Fibroblast of pulmonary artery (primary cell): Measurements from ENCODE around the gene FIS1.
A peak's percentile ranks its signal among the peaks of the same experiment; 100 is the strongest.

Experiments
- DNase-seq: peaks from one replicate; pipeline ENCODE4 v3.0.0-alpha.2; 2010; ENCODE audit warnings: low read depth
- H3K4me3 ChIP-seq: replicated peaks from 2 replicates; pipeline ENCODE4 v1.5.1; 2011; ENCODE audit warnings: low read depth, mild to moderate bottlenecking, control low read depth, low read length, moderate library complexity
- TF ChIP-seq, protein P1 (sequence below): IDR thresholded peaks from 2 replicates; pipeline ENCODE4 v1.5.1; 2011; ENCODE audit warnings: mild to moderate bottlenecking, control low read depth, low read length, inconsistent platforms; ENCODE audit errors: missing control alignments

The FIS1 gene

DNA sequence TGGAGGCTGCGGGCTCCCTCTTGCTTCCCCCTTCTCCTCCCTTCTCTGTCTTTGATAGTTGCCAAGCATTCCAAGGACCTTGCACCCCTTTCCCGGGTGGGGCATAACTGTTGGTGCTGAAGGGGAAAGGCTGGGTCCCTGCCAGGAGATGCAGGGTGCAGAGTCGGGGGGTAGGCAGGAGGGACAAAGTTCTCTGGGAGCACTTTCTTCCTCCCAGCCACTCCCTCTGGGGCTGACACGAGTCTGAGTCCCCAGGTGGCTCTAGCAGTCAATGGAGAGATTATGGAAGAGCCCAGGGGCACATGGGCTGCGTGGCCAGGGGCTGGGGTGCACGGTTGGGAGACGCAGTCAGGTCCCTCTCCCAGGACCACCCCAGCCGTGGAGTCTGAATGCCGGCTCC is 9.4 kb downstream of the FIS1 start:
- TF ChIP-seq, protein P1, sequence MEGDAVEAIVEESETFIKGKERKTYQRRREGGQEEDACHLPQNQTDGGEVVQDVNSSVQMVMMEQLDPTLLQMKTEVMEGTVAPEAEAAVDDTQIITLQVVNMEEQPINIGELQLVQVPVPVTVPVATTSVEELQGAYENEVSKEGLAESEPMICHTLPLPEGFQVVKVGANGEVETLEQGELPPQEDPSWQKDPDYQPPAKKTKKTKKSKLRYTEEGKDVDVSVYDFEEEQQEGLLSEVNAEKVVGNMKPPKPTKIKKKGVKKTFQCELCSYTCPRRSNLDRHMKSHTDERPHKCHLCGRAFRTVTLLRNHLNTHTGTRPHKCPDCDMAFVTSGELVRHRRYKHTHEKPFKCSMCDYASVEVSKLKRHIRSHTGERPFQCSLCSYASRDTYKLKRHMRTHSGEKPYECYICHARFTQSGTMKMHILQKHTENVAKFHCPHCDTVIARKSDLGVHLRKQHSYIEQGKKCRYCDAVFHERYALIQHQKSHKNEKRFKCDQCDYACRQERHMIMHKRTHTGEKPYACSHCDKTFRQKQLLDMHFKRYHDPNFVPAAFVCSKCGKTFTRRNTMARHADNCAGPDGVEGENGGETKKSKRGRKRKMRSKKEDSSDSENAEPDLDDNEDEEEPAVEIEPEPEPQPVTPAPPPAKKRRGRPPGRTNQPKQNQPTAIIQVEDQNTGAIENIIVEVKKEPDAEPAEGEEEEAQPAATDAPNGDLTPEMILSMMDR, result no peak
- H3K4me3 ChIP-seq, result no peak overlapping the region
- DNase-seq, result no peak

DNA sequence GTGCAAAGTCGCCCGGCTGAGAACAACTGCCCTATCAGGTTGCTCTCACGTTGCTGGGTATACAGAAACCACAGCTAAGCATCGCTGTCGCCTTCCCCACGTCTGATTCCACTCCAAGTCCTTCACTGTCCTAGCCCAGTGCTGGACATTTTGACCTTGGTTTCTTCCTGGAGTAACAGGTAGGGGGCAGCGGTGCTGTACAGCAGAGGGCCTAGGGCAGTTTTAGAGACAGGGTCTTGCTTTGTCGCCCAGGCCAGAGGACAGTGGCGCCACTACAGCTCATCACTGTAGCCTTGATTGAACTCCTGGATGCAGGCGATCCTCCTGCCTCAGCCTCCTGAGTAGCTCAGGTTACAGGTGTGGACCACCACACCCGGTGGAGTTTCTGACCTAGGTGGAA is 9.8 kb downstream of the FIS1 start:
- no peak overlapping the region for H3K4me3 ChIP-seq
- no peak for DNase-seq
- TF ChIP-seq, protein P1, result peak; percentile 38

DNA sequence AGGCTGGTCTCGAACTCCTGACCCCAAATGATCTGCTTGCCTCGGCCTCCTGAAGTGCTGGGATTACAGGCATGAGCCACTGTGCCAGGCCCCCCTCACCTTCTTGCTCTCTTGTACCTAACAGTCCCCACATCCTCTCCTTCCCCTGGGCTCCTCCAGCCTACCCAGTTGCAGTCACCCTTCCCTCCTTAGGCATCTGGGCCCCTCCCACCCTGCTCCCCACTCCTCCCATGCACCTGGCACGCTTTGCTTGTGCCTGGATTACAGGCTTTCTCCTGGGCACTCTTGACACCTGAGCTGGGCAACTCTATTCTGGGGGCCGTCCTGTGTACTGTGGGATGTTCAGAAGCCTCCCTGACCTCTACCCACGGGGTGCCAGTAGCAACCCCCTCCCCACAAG is 10.2 kb downstream of the FIS1 start:
- TF ChIP-seq, protein P1, result no peak
- H3K4me3 ChIP-seq, result no peak overlapping the region
- no peak for DNase-seq

DNA sequence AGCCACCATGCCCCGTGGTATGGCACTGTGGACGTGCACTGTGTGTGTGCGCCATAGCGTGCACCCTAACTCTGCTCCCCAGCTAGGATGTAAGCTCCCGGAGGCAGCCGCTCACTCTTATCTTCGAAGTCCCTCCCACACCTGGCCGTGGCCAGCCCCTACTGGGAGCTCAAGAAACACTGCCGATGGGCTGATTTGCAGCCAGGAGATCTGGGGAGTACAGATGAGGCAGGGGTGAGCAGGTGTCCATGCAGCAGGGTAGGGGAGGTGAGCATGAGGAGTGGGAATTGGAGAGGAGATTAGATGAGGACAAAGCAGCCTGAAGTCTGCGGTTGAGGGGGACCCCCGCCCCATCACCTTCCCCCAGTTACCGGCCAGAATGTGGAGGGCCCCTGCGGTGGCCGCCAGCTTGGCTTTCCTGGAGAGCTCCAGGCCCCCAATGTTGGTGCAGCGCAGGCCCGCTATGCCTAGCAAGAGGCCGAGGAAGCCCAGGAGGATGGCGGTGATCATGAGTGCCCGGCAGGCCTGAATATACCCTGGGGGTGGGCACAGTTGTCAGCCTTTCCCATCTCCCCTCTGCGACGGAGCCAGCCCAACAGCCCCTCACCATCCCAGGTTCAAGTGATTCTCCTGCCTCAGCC is 10.9 kb downstream of the FIS1 start:
- no peak for DNase-seq

DNA sequence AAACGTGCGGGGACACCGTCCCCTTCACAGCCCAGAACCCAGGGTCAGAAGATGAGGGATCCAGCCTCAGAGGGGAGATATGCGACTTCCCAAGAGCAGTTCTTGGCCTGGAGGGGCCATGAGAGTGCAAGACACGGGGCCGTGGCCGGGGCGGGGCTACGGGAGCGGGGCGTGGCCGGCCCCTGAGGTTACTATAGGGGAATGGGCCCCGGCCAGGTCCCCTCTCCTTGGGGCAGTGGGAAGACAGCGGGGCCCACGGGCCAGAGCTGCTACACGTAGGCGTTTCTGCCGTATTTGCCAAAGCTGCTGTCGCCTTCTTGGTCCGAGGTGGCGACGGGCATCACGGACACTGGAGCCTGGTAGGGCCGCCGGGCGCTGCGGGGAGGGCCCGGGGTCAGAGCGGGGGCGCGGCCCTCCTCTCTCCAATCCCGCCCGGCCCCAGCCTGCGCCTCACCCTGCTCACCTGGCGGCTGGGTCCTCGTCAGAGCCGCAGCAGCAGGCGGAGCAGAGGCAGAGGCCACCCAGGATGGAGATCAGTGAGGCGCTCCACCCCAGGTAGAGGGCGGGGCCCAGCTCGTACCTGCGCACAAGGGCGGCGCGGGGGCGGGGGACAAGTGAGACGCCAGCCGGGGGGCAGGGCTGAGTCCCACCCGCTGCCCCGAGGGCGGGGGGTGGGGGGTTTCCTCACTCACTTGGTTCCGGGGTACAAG is 12.6 kb downstream of the FIS1 start:
- TF ChIP-seq, protein P1, result no peak
- H3K4me3 ChIP-seq, result no peak overlapping the region
- DNase-seq, result no peak

More for the DNA sequence above, 10.9 kb downstream of the FIS1 start:
- TF ChIP-seq, protein P1, result no peak
- no peak overlapping the region for H3K4me3 ChIP-seq

DNA sequence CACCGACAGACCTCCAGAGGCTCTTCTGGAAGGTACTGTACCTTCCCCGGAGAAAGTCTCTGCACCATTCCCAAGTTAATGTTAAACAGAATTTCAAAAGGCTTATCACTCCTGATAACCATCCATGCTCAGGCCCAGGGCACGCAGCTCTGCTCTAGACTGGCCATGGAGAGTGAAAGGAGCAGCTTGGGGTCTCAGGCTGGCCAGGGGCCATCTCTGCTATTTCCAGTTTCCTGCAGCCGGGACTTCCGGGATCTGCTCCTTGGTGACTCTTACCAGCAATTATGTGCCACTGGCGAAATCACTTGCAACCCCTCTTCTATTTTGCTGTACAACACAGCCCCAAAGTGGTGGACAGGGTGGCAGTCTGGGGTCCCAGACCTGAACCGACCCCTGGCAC is 13.2 kb downstream of the FIS1 start:
- TF ChIP-seq, protein P1, result no peak
- no peak overlapping the region for H3K4me3 ChIP-seq
- DNase-seq, result no peak

DNA sequence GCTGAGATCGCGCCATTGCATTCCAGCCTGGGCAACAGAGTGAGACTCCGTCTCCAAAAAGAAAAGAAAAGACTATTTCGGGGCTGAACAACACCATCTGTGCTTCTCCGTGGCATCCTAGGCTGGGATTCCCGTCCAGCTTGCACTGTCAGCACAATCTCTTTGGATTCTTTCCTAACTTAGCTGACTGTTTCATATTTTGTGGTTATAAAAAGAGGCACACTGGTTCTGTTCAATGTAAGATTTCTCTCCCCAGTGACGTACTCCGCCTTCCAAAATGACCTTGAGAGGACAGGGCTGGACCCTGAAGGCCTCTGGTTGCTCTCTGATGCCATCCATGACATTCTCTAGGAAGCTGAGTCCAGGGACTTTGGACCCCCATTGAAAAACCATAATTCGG is 18.2 kb downstream of the FIS1 start:
- no peak for DNase-seq
- TF ChIP-seq, protein P1, result no peak

More for the DNA sequence above, 18.2 kb downstream of the FIS1 start:
- H3K4me3 ChIP-seq, result no peak overlapping the region
